ENCODE data around the gene KRTAP22-2.

The KRTAP22-2 gene

GRCh38 chr21:30590297-30590696 lies at the start of gene KRTAP22-2:
Gene KRTAP22-2, minus strand, starts transcription at chr21:30590397.
- DNase-seq = no peak

GRCh38 chr21:30638686-30639085 lies 48.5 kb upstream of the KRTAP22-2 start:
- DNase-seq = no peak

- DNase-seq = no peak
Measured at GRCh38 chr21:30634906-30635305, 44.7 kb upstream of the KRTAP22-2 start, which contains the start of gene KRTAP20-2. Gene KRTAP20-2, plus strand, starts transcription at chr21:30635206. Its CDS starts 58 bp downstream, at chr21:30635264.

DNA sequence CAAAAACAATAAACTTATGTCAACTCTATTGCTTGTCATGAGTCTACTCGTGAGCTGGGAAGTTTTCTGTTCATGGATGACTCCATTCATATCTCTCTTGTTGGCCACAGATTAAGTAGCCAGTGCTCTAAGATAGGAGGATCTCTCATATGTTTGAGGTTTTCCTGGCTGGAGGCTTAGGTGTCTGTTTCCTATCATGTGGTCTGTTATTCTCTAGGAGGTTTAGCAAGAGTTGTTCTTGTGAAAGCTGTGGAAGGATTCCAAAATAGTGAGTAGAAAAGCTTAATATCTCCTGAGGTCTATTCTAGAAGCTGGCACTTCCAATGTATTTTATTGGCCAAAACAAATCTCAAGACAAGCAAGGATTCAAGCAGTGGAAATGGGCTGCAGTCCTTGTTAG lies 39.0 kb upstream of the KRTAP22-2 start:
- DNase-seq = no peak

- no peak for DNase-seq
Measured at GRCh38 chr21:30628109-30628508, 37.9 kb upstream of the KRTAP22-2 start.

DNA sequence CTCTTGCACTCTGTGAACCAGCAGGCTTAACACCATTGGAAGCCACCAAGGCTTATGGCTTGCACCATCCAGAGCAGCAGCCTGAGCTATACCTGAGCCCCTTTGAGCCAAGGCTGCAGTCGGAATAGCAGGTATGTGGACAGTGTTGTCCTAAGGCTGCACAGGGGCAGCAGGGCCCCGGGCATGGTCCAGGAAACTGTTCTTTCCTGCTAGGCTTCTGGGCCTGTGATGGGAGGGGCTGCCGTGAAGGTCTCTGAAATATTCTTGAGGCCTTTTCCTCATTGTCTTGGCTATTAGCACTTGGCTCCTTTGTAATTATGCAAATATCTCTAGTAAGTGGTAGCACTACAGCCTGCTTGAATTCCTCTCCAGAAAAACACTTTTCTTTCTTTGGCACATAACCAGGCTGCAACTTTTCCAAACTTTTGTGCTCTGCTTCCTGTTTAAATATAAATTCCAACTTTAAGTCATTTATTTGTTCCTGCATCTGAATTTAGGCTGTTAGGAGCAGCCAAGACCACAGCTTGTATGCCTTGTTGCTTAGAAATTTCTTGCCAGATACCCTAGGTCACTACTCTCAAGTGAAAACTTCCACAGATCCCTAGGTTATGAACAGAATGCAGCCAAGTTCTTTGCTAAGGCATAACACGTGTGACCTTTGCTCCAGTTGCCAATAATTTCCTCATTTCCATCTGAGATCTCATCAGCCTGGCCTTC lies 35.4 kb upstream of the KRTAP22-2 start:
- DNase-seq = no peak

GRCh38 chr21:30623362-30623761 lies 33.2 kb upstream of the KRTAP22-2 start:
- no peak for DNase-seq

GRCh38 chr21:30620522-30620921 lies 30.3 kb upstream of the KRTAP22-2 start, which contains the start of gene KRTAP20-4:
Gene KRTAP20-4, plus strand, starts transcription at chr21:30620627.
- no peak for DNase-seq

DNA sequence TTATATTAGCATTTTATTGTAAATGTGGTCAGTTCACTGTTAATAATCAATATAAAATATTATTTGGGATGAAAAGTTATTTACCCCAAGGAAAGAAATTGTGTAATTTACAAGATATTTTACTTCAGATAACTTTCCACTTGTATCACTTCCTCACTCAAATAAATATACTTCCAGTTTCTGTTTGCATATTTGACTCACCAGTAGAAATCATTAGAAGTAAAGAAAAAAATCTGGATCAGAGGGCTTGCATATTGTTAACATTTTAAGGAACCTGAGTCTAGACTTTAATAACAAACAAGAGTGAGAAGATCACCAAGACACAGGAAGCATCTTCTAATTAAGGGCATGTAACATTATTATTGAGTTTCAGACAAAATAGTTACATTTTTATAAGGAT lies 29.9 kb upstream of the KRTAP22-2 start:
- no peak for DNase-seq

DNA sequence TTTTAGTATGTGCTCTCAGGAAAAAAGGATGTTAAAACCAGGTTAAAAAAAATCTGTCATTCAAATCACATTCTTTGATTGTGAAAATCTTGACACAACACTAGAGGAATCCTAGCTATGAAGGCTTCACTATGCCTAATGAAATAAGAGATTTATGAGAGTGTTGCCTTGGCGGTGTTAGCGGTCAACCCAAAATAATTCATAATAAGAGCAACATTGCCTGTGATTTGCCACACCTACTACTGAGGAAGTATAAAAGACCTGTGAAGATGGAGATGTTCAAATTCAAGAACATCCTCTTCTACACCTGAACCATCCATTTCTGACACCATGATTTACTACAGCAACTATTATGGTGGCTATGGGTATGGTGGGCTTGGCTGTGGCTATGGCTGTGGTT lies 25.9 kb upstream of the KRTAP22-2 start, which contains the start of gene KRTAP20-1:
KRTAP20-1 (plus strand) TSS at position 301 of the 400 bp plus-strand sequence; CDS start at position 331, 30 bp downstream.
- DNase-seq = no peak

DNA sequence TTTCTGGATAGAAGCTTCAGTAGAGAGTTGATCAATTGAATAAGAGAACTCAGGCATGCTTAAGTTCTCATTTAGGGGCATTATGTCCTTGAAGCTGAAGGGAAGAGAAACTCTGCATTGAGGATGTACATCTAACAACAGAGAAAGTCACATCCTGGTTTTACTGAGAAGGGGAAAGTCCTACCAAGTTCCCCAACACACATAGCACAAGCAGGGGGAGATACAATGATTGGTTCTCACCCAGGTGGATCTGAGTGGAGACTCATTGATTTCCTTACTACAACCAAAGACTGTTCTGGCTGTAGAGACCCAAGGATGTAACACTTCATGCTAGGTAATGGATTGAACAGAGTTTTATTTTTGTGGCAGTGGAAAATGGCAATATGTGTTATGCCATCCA lies 25.0 kb upstream of the KRTAP22-2 start:
- no peak for DNase-seq

DNA sequence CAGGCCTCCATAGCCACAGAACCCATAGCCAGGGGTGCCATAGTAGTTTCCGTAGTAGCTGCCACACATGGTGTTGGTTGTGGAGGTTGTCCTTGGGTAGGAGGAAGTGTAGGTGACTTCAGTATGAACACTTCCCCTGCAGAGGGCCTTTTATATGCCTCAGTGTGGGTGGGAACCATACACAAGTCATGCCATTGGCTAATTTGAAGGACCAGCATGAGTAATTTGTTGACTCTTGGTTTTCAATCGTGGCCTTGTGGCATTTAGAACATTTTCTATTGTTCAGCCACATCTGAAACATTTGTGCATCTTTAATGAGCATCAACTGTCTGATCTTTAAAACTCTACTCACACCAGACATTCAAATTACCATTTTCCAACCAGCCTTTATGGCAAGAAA lies 23.6 kb upstream of the KRTAP22-2 start, which contains the start of gene KRTAP6-1:
KRTAP6-1 (minus strand) TSS at position 95 of the 400 bp plus-strand sequence; CDS start at position 69, 26 bp downstream.
- DNase-seq = no peak

DNA sequence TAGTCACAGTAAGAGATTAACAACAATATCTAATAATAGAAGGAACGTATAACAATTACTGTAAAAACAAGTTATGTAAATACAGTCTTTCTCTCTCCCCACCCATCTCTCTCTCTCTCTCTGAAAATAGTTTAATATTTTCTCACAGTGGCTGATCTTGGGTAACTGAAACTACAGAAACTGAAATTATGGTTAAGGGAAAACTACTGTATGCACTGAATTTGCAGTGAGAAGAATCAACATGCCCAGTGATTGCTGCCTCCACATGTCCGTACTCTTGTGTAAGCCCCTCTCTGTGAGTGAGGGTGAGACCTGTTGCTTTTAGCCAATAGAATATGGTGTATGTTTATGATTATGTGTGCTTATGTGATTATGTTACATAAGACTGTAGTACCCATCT lies 21.9 kb upstream of the KRTAP22-2 start:
- DNase-seq = no peak

GRCh38 chr21:30605968-30606367 lies 15.8 kb upstream of the KRTAP22-2 start:
- DNase-seq = no peak

- DNase-seq = no peak
Measured at GRCh38 chr21:30600787-30601186, 10.6 kb upstream of the KRTAP22-2 start, which contains the start of gene KRTAP22-1. Gene KRTAP22-1, plus strand, starts transcription at chr21:30601087.

DNA sequence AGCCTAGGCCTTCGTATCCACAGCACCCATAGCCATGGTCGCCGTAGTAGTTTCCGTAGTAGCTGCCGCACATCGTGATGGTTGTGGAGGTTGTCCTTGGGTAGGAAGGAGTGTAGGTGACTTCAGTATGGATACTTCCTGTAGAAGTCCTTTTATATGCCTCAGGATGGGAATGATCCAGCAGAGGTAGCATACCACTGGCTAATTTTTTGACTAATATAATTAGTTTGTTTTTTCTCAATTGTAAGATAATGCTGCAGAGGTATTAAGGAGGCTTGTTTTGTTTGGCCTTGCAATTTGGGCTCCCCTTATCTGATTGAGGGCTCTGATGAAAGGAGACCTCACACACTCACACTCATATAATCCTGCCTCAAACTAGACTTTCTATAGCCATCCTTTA lies 8.6 kb upstream of the KRTAP22-2 start, which contains the start of gene KRTAP6-2:
KRTAP6-2 (minus strand) TSS at position 101 of the 400 bp plus-strand sequence; CDS start at position 73, 28 bp downstream.
- DNase-seq = no peak

DNA sequence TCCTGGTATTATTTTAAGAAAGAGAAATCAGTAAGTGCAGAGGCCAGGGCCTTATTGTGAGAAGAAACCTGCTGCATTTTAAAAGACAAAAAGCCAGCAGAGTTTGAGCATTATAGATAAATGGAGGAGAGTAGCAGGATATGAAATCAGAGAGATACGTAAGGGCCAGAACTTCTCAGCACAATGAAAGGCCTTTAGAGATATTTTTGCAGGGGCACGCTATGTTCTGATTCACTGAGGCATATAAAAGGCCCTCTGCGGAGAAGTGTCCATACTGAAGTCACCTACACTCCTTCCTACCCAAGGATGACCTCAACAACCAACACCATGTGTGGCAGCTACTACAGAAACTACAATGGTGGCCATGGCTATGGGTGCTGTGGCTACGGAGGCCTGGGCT lies 1.9 kb upstream of the KRTAP22-2 start, which contains the start of gene KRTAP6-3:
KRTAP6-3 (plus strand) TSS at position 301 of the 400 bp plus-strand sequence; CDS start at position 307, 6 bp downstream.
- DNase-seq = no peak

GRCh38 chr21:30582870-30583269 lies 7.3 kb downstream of the KRTAP22-2 start:
- no peak for DNase-seq

DNA sequence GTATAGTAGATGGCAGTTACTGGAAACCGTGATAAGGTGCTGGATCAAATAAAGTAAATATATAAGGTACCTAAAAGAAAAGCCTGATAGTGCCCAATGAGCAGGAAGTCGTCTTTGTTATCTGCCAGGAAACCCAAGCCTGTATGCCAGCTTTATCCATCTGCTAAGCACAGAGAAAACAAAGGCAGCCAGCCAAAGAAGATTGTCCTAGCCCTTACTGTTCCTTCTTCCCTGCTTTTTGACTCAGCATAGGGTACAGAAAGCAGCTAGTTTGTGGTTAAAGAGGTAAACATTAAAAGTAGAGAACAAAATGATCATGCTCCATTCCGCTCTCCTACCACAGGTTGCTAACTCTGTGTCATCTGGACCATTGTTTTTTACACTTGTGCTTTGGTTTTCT lies 10.1 kb downstream of the KRTAP22-2 start:
- DNase-seq = no peak

DNA sequence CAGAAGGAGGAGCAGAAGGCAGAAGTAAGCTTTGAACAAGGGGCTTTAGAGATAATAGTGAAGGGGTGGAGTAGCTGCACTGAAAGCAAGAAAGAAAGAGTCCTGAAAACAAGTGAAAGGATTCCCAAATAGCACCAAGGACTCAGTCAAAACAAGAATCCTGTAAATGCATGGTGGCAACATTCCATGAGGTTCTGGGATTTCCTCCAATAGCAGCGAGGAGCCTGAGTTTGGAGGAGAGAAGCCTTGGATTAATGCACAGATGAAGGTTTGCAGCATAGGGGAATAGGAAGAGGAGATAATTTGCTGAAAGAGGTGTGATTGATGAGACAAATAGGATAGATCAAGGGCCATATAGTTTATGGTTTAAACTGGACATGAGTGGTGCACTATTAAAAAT lies 10.9 kb downstream of the KRTAP22-2 start:
- no peak for DNase-seq

- no peak for DNase-seq
Measured at GRCh38 chr21:30577766-30578165, 12.4 kb downstream of the KRTAP22-2 start.

DNA sequence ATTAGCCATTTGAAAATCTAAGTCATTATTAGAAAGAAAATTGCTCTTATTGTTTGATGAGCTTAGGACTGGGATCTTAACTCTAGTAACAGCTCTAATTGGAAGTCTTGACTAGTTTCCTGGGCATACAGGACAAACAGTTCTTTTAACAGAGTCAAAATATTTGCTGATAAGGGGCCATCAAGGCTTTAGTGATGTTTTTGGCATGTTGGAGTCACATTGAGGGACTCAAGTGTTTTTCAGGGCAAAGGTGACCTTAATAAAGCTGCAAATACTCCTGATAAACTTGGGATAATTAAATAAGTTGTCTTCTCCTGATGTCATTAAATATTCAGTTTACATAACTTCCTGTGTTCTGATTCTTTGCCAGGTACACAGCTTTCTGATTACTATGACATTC lies 22.6 kb downstream of the KRTAP22-2 start:
- no peak for DNase-seq

- DNase-seq = no peak
Measured at GRCh38 chr21:30563630-30564029, 26.6 kb downstream of the KRTAP22-2 start.

DNA sequence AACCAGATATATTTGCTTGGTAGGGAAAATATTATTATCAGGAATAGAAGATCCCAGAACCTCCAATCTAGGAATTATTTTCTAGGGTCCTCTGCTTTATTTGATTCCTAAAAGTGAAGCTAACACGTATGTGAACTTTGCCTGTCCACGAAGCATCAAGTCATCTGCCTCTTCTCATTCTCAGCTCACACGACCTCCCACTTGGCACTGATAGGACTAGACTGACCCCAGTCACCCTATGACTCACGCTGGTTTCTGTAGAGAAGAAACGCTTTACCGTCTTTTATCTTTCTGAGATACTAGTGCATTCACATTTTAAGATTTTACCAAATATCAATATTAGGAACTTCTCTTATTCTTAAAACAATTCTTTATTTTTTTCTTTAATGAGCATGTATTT lies 27.1 kb downstream of the KRTAP22-2 start:
- DNase-seq = no peak
